H9 (cell line): ENCODE measurements around the gene NCOA6. TPM values are rescaled to one million over a fixed set of nuclear protein-coding genes. Genes with fewer than 3 reads are reported as not detected.
A peak's percentile ranks its signal among the peaks of the same experiment; 100 is the strongest.

ENCODE experiments used
- DNase-seq: peaks from one replicate; pipeline ENCODE4 v3.0.0-alpha.2; 2017
- H2AFZ ChIP-seq: one replicate; pipeline ENCODE4 v1.6.1; 2013; ENCODE audit warnings: mild to moderate bottlenecking, low read length, control low read depth, moderate library complexity
- H2AK5ac ChIP-seq: 2 replicates; pipeline ENCODE4 v1.6.1; 2013; ENCODE audit warnings: low read length, control low read depth, mixed read lengths; ENCODE audit not compliant: insufficient read length
- H2BK120ac ChIP-seq: one replicate; pipeline ENCODE4 v1.6.1; 2013; ENCODE audit warnings: low read depth, mild to moderate bottlenecking, low read length, control low read depth, inconsistent platforms; ENCODE audit not compliant: poor library complexity, severe bottlenecking
- H2BK12ac ChIP-seq: 2 replicates; pipeline ENCODE4 v1.6.1; 2013; ENCODE audit warnings: low read length, control low read depth, mixed read lengths, low read depth; ENCODE audit not compliant: insufficient read length
- H2BK15ac ChIP-seq: 2 replicates; pipeline ENCODE4 v1.6.1; 2013; ENCODE audit warnings: low read depth, low read length, control low read depth
- H2BK20ac ChIP-seq: one replicate; pipeline ENCODE4 v1.6.1; 2013; ENCODE audit warnings: low read depth, mild to moderate bottlenecking, low read length, control low read depth, inconsistent platforms; ENCODE audit not compliant: poor library complexity, severe bottlenecking
- H2BK5ac ChIP-seq: 2 replicates; pipeline ENCODE4 v1.6.1; 2013; ENCODE audit warnings: low read length, control low read depth, mixed read lengths; ENCODE audit not compliant: insufficient read length
- H3K14ac ChIP-seq: 2 replicates; pipeline ENCODE4 v1.6.1; 2013; ENCODE audit warnings: low read length, control low read depth; ENCODE audit not compliant: insufficient read depth
- H3K18ac ChIP-seq: 2 replicates; pipeline ENCODE4 v1.6.1; 2013; ENCODE audit warnings: low read depth, mild to moderate bottlenecking, mixed read lengths, low read length, control low read depth; ENCODE audit not compliant: insufficient read length
- H3K23ac ChIP-seq: 2 replicates; pipeline ENCODE4 v1.6.1; 2013; ENCODE audit warnings: low read length, control low read depth, mixed read lengths, low read depth; ENCODE audit not compliant: insufficient read length
- H3K23me2 ChIP-seq: 2 replicates; pipeline ENCODE4 v1.6.1; 2013; ENCODE audit warnings: low read depth, mild to moderate bottlenecking, mixed read lengths, low read length, control low read depth; ENCODE audit not compliant: insufficient read length, poor library complexity, severe bottlenecking
- H3K27ac ChIP-seq: 2 replicates; pipeline ENCODE4 v1.5.1; 2013; ENCODE audit warnings: low read length, control low read depth, mixed read lengths, low read depth; ENCODE audit not compliant: insufficient read length
- H3K27me3 ChIP-seq: 2 replicates; pipeline ENCODE4 v1.6.1; 2013; ENCODE audit warnings: low read length, control low read depth, inconsistent platforms; ENCODE audit not compliant: insufficient read depth
- H3K4ac ChIP-seq: 2 replicates; pipeline ENCODE4 v1.6.1; 2013; ENCODE audit warnings: low read depth, mild to moderate bottlenecking, control low read depth, inconsistent platforms, low read length, moderate library complexity
- H3K4me1 ChIP-seq: 2 replicates; pipeline ENCODE4 v1.6.1; 2013; ENCODE audit warnings: low read length, control low read depth, inconsistent platforms; ENCODE audit not compliant: insufficient read depth
- H3K4me2 ChIP-seq: 2 replicates; pipeline ENCODE4 v1.6.1; 2013; ENCODE audit warnings: low read length, control low read depth, mixed read lengths; ENCODE audit not compliant: insufficient read length, insufficient read depth
- H3K56ac ChIP-seq: 2 replicates; pipeline ENCODE4 v1.6.1; 2013; ENCODE audit warnings: low read depth, mild to moderate bottlenecking, mixed read lengths, low read length, control low read depth; ENCODE audit not compliant: insufficient read length
- H3K79me1 ChIP-seq: 2 replicates; pipeline ENCODE4 v1.6.1; 2013; ENCODE audit warnings: low read depth, mild to moderate bottlenecking, moderate library complexity, low read length, control low read depth, inconsistent platforms; ENCODE audit not compliant: insufficient read depth, poor library complexity, severe bottlenecking
- H3K79me2 ChIP-seq: 2 replicates; pipeline ENCODE4 v1.6.1; 2013; ENCODE audit warnings: low read length, control low read depth, inconsistent platforms; ENCODE audit not compliant: insufficient read depth
- H3K9ac ChIP-seq: 2 replicates; pipeline ENCODE4 v1.6.1; 2013; ENCODE audit warnings: low read length, control low read depth, mixed read lengths; ENCODE audit not compliant: insufficient read length; ENCODE audit errors: extremely low read depth
- H3K9me3 ChIP-seq: one replicate; pipeline ENCODE4 v1.6.1; 2013; ENCODE audit warnings: low read depth, low read length, inconsistent platforms; ENCODE audit not compliant: control insufficient read depth
- H3T11ph ChIP-seq: one replicate; pipeline ENCODE4 v1.6.1; 2013; ENCODE audit warnings: mild to moderate bottlenecking, low read length, control low read depth, inconsistent platforms
- H4K20me1 ChIP-seq: one replicate; pipeline ENCODE4 v1.6.1; 2013; ENCODE audit not compliant: control insufficient read depth, insufficient read length, insufficient read depth
- H4K5ac ChIP-seq: 2 replicates; pipeline ENCODE4 v1.6.1; 2013; ENCODE audit warnings: low read depth, mild to moderate bottlenecking, mixed read lengths, low read length, control low read depth; ENCODE audit not compliant: insufficient read length
- H4K8ac ChIP-seq: replicated peaks from 2 replicates; pipeline ENCODE4 v1.6.1; 2013; ENCODE audit warnings: low read length, control low read depth, mixed read lengths, low read depth; ENCODE audit not compliant: insufficient read length
- H4K91ac ChIP-seq: 2 replicates; pipeline ENCODE4 v1.6.1; 2013; ENCODE audit warnings: low read depth, mild to moderate bottlenecking, moderate library complexity, mixed read lengths, low read length, control low read depth; ENCODE audit not compliant: insufficient read length
- H3K27ac Mint-ChIP-seq, 3 experiments: 2 replicates in 2 of 3; 3 replicates in 1 of 3; pipeline ENCODE4 v1.8.0; 2020 to 2021; ENCODE audit warnings: mixed read lengths in 3 of 3, mild to moderate bottlenecking in 1 of 3, moderate library complexity in 1 of 3
- H3K27me3 Mint-ChIP-seq: 2 replicates; pipeline ENCODE4 v1.8.0; 2021; ENCODE audit warnings: low read depth, mild to moderate bottlenecking, moderate library complexity, mixed read lengths
- H3K36me3 Mint-ChIP-seq, 3 experiments: 2 replicates in 2 of 3; 3 replicates in 1 of 3; pipeline ENCODE4 v1.8.0; 2020 to 2021; ENCODE audit warnings: low read depth in 3 of 3, mixed read lengths in 3 of 3; ENCODE audit not compliant: insufficient read depth in 1 of 3
- H3K4me1 Mint-ChIP-seq, 2 experiments: 2 replicates each; pipeline ENCODE4 v1.8.0; 2020; ENCODE audit warnings: mixed read lengths in 2 of 2
- H3K4me3 Mint-ChIP-seq, 2 experiments: 2 replicates in 1 of 2; 3 replicates in 1 of 2; pipeline ENCODE4 v1.8.0; 2020 to 2021; ENCODE audit warnings: mild to moderate bottlenecking in 2 of 2, mixed read lengths in 2 of 2, moderate library complexity in 1 of 2
- H3K9me3 Mint-ChIP-seq, 2 experiments: 2 replicates in 1 of 2; 3 replicates in 1 of 2; pipeline ENCODE4 v1.8.0; 2020; ENCODE audit warnings: mild to moderate bottlenecking in 2 of 2, mixed read lengths in 2 of 2, moderate library complexity in 1 of 2
- CTCF ChIP-seq: fragments of 200-600 bp; sonication (generic); conservative IDR thresholded peaks from 3 replicates; pipeline ENCODE4 v1.8.0; 2021; ENCODE audit warnings: antibody characterized with exemption, mild to moderate bottlenecking
- WGBS: extraction: QIAGEN DNeasy Blood & Tissue Kit; methylation state at CpG from one replicate; pipeline ENCODE4 v1.1.7; 2013; ENCODE audit warnings: missing lambda C conversion rate, low lambda C conversion rate, mixed read lengths; ENCODE audit not compliant: insufficient read length; ENCODE audit errors: extremely low coverage; 5-methylcytosine and 5-hydroxymethylcytosine counted together
- total RNA-seq: library from RNA; stranded (reverse); gene quantifications from 2 replicates; pipeline ENCODE4 v1.2.1, GENCODE V29; 2021

The NCOA6 gene
- total RNA-seq, 1 experiment from 2014 or later, result 23.9 TPM

GRCh38 chr20:34859826-34860545, 34.5 kb upstream of the NCOA6 start:
- Histone ChIP-seq H3K9me3 (no peaks in the 10 kb centered on the region), H3K9ac (no peak overlapping the region), H3K23me2 (no peaks in the 10 kb centered on the region), H3K18ac (no peak overlapping the region), H4K5ac (no peak overlapping the region), H3T11ph (no peak overlapping the region), H4K20me1 (no peaks in the 10 kb centered on the region), H3K27ac (no peak overlapping the region), H4K8ac (no peak overlapping the region), H4K91ac (no peak overlapping the region), H2BK15ac (no peak overlapping the region), H3K14ac (no peak overlapping the region), H2BK12ac (no peak overlapping the region), H2AK5ac (no peak overlapping the region), H2BK120ac (no peak overlapping the region), H3K79me1 (no peaks in the 10 kb centered on the region), H3K27me3 (no peaks in the 10 kb centered on the region), H3K23ac (no peak overlapping the region), H3K56ac (no peak overlapping the region), H3K4ac (no peak overlapping the region), H2BK5ac (no peak overlapping the region), H3K4me1 (no peaks in the 10 kb centered on the region), H2AFZ (no peak overlapping the region), H3K79me2 (no peaks in the 10 kb centered on the region), H3K4me2 (no peak overlapping the region), H2BK20ac (no peak overlapping the region)
- no peaks in the 10 kb centered on the region for H3K27me3 Mint-ChIP-seq
- H3K9me3 Mint-ChIP-seq, result no peaks in the 10 kb centered on the region
- peak overlapping the region in 1 of 3 experiments; percentile 41; a peak in 1 of 7 replicates for H3K27ac Mint-ChIP-seq
- H3K4me1 Mint-ChIP-seq, result peaks cover 8% of the 10 kb centered on the region in 2 experiments
- no peak overlapping the region for H3K4me3 Mint-ChIP-seq
- no peak for TF ChIP-seq CTCF
- peaks cover 13 to 61% (median 20%) of the 10 kb centered on the region in 3 experiments; a peak in 6 of 7 replicates for H3K36me3 Mint-ChIP-seq
- WGBS, result no CpG with 5 or more reads among the region's 9 CpGs
- no peak for DNase-seq
